WTC11 (cell line): ENCODE results near the gene SHROOM3. TPM values are rescaled to one million over a fixed set of nuclear protein-coding genes. Genes with fewer than 3 reads are reported as not detected.

Experiments
- ATAC-seq: fragments of 200-7000 bp; cut with Tn5 transposase; 2 replicates; pipeline ENCODE4 v1.10.0; 2021; ENCODE audit warnings: mild to moderate bottlenecking, moderate library complexity
- CTCF ChIA-PET: fragments of 300-600 bp; sonication (Branson Sonifier 250); formaldehyde crosslinking; loops from one replicate; lab custom pipeline; 2021; ENCODE audit warnings: antibody characterized with exemption; lab: Charles Lee
- POLR2A ChIA-PET: fragments of 350-600 bp; sonication (Branson Sonifier 250); formaldehyde crosslinking; loops from one replicate; lab custom pipeline; 2021; ENCODE audit warnings: antibody characterized with exemption; lab: Charles Lee
- DNase-seq: peaks from one replicate; pipeline ENCODE4 v3.0.0; 2021; ENCODE audit warnings: low spot score
- H3K27ac Mint-ChIP-seq: 2 replicates; pipeline ENCODE4 v1.8.0; 2021; ENCODE audit warnings: mixed read lengths
- H3K27me3 Mint-ChIP-seq: 2 replicates; pipeline ENCODE4 v1.8.0; 2021; ENCODE audit warnings: low read depth, mild to moderate bottlenecking, moderate library complexity, mixed read lengths
- H3K36me3 Mint-ChIP-seq: 2 replicates; pipeline ENCODE4 v1.8.0; 2021; ENCODE audit warnings: mixed read lengths
- H3K4me1 Mint-ChIP-seq: 2 replicates; pipeline ENCODE4 v1.8.0; 2022; ENCODE audit warnings: mixed read lengths
- H3K4me3 Mint-ChIP-seq: 2 replicates; pipeline ENCODE4 v1.8.0; 2021; ENCODE audit warnings: mild to moderate bottlenecking, moderate library complexity, mixed read lengths
- H3K9me3 Mint-ChIP-seq: 2 replicates; pipeline ENCODE4 v1.8.0; 2021; ENCODE audit warnings: mixed read lengths
- ATF1 ChIP-seq: sonication (generic); formaldehyde crosslinking; IDR thresholded peaks from 2 replicates; pipeline ENCODE4 v1.8.1; 2023; ENCODE audit warnings: mild to moderate bottlenecking, moderate library complexity, missing genetic modification reagents
- CREB1 ChIP-seq: sonication (generic); formaldehyde crosslinking; IDR thresholded peaks from 2 replicates; pipeline ENCODE4 v1.8.0; 2023; ENCODE audit warnings: mild to moderate bottlenecking, missing genetic modification reagents
- ETV6 ChIP-seq: sonication (generic); formaldehyde crosslinking; IDR thresholded peaks from 2 replicates; pipeline ENCODE4 v1.8.1; 2022; ENCODE audit warnings: mild to moderate bottlenecking, missing genetic modification reagents
- GRHL2 ChIP-seq: fragments of 250-450 bp; sonication (Bioruptor Pico); IDR thresholded peaks from 2 replicates; pipeline ENCODE4 v1.8.0; 2022; ENCODE audit warnings: mild to moderate bottlenecking, moderate library complexity; ENCODE audit not compliant: insufficient replicate concordance, severe bottlenecking
- IRF2 ChIP-seq: sonication (generic); formaldehyde crosslinking; IDR thresholded peaks from 2 replicates; pipeline ENCODE4 v1.8.0; 2022; ENCODE audit warnings: low read depth, missing genetic modification reagents, borderline replicate concordance
- KAT7 ChIP-seq: sonication (generic); formaldehyde crosslinking; IDR thresholded peaks from 2 replicates; pipeline ENCODE4 v1.8.1; 2023; ENCODE audit warnings: missing genetic modification reagents, mild to moderate bottlenecking, borderline replicate concordance
- NR2C2 ChIP-seq: sonication (generic); formaldehyde crosslinking; IDR thresholded peaks from 2 replicates; pipeline ENCODE4 v1.8.0; 2022; ENCODE audit warnings: mild to moderate bottlenecking, missing genetic modification reagents
- NR3C1 ChIP-seq: sonication (generic); formaldehyde crosslinking; conservative IDR thresholded peaks from 2 replicates; pipeline ENCODE4 v1.8.1; 2023; ENCODE audit warnings: low read depth, mild to moderate bottlenecking, missing genetic modification reagents
- SMAD3 ChIP-seq: sonication (generic); formaldehyde crosslinking; IDR thresholded peaks from 2 replicates; pipeline ENCODE4 v1.8.0; 2022; ENCODE audit warnings: missing genetic modification reagents, mild to moderate bottlenecking, borderline replicate concordance
- TP53 ChIP-seq: sonication (generic); formaldehyde crosslinking; IDR thresholded peaks from 2 replicates; pipeline ENCODE4 v1.8.1; 2023; ENCODE audit warnings: mild to moderate bottlenecking, missing genetic modification reagents
- ZBTB21 ChIP-seq: sonication (generic); formaldehyde crosslinking; IDR thresholded peaks from 2 replicates; pipeline ENCODE4 v1.8.1; 2023; ENCODE audit warnings: mild to moderate bottlenecking, missing genetic modification reagents, borderline replicate concordance
- ZNF317 ChIP-seq: sonication (generic); formaldehyde crosslinking; IDR thresholded peaks from 2 replicates; pipeline ENCODE4 v1.8.1; 2023; ENCODE audit warnings: low read depth, mild to moderate bottlenecking, moderate library complexity, missing genetic modification reagents, borderline replicate concordance
- total RNA-seq: library from RNA; stranded (reverse); gene quantifications from 3 replicates; pipeline ENCODE4 v1.2.3, GENCODE V29; 2021
- TF ChIP-seq, protein P1 (sequence below): sonication (generic); formaldehyde crosslinking; IDR thresholded peaks from 2 replicates; pipeline ENCODE4 v1.8.0; 2023; ENCODE audit warnings: mild to moderate bottlenecking, missing genetic modification reagents
- TF ChIP-seq, protein P2 (sequence below): fragments of 200-600 bp; IDR thresholded peaks from 2 replicates; pipeline ENCODE4 v1.8.0; 2022; ENCODE audit warnings: antibody characterized with exemption
- TF ChIP-seq, protein P3 (sequence below): sonication (generic); formaldehyde crosslinking; IDR thresholded peaks from 2 replicates; pipeline ENCODE4 v1.8.1; 2023; ENCODE audit warnings: mild to moderate bottlenecking, missing genetic modification reagents, borderline replicate concordance

SHROOM3 gene
- total RNA-seq, 1 experiment from 2014 or later: 71.9 TPM

DNA sequence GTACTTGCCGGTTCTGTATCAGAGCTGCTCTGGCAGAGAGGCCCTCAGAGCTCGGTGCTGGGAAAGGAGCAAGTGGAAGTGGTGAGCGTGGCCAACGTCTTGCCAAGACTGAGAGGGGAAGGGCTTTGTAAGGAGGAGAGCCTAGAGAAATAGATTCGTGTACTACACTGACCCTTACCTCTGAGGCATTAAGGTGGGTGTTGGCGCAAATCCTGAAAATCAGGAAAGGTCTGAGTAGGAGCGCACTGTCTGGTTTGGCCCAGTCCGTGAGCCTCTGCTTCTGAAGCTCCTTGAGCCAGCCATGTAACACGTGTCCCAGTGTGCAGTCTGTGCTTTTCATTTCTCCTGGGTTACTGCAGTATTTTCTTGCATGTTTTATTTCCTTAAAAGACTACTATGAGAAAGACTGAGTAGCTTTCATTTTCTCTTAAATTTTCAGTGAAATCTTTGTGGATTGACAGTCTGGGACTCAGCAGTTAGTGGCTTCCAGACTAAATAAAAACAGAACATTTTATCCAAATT lies 322.4 kb downstream of the SHROOM3 start:
- CTCF ChIA-PET: interaction anchor here (0.6 to 2.4 kb wide), 46 partner anchors 8 to 707 kb away, joined by 3 to 15 read pairs (median 4); partner anchors contain the start of gene SHROOM3
- Mint-ChIP-seq H3K27ac (peak overlapping the region; percentile 85), H3K9me3 (no peaks in the 10 kb centered on the region), H3K4me1 (peaks cover 2% of the 10 kb centered on the region; the same call in 1 of the 2 replicates), H3K36me3 (peaks cover 62% of the 10 kb centered on the region), H3K27me3 (no peaks in the 10 kb centered on the region), H3K4me3 (no peak overlapping the region)
- TF ChIP-seq ATF1 (CRISPR knock-in tag): no peak
- TF ChIP-seq GRHL2 (CRISPR knock-in tag): no peak
- TF ChIP-seq SMAD3 (CRISPR knock-in tag): no peak
- TF ChIP-seq CREB1 (CRISPR knock-in tag): no peak
- TF ChIP-seq, protein P1, sequence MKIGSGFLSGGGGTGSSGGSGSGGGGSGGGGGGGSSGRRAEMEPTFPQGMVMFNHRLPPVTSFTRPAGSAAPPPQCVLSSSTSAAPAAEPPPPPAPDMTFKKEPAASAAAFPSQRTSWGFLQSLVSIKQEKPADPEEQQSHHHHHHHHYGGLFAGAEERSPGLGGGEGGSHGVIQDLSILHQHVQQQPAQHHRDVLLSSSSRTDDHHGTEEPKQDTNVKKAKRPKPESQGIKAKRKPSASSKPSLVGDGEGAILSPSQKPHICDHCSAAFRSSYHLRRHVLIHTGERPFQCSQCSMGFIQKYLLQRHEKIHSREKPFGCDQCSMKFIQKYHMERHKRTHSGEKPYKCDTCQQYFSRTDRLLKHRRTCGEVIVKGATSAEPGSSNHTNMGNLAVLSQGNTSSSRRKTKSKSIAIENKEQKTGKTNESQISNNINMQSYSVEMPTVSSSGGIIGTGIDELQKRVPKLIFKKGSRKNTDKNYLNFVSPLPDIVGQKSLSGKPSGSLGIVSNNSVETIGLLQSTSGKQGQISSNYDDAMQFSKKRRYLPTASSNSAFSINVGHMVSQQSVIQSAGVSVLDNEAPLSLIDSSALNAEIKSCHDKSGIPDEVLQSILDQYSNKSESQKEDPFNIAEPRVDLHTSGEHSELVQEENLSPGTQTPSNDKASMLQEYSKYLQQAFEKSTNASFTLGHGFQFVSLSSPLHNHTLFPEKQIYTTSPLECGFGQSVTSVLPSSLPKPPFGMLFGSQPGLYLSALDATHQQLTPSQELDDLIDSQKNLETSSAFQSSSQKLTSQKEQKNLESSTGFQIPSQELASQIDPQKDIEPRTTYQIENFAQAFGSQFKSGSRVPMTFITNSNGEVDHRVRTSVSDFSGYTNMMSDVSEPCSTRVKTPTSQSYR (CRISPR knock-in tag): no peak
- no peak for TF ChIP-seq NR2C2
- no peak for TF ChIP-seq ETV6 (CRISPR knock-in tag)
- ATAC-seq (no peak), DNase-seq (no peak)
- POLR2A ChIA-PET: interaction anchor here (0.6 to 1.0 kb wide), 4 partner anchors 61 to 327 kb away, joined by 3 to 8 read pairs (median 3); no protein-coding TSS in a partner anchor

DNA sequence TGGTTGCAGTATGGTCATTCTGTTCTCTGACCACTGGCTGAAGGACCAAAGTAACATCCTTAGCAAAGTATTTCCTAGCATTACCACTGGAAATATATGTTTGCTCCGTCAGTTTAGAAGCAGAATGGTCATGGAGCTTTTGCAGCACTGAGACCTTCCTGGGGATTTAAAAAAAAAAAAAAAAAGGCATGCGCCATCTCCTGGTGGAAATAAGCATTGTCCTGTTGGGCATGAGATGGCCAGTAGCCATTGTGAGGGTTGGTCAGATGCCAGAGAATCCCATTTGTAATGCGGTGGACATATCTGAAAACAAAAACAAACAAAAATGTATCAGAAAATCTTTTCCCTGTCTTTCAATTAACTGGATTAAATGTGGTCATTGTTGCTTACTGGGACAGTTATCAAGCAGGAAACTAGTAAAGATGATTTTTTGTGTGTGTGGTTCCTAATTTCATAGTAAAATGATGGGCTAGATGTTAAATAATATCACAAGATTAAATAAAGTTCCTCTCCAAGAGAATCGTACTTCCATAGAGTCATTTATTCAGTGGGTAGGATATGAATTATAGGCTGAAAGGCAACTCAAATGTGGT lies 323.4 kb downstream of the SHROOM3 start:
- DNase-seq: no peak
- H3K9me3 Mint-ChIP-seq: no peaks in the 10 kb centered on the region
- peaks cover 2% of the 10 kb centered on the region; the same call in 1 of the 2 replicates for H3K4me1 Mint-ChIP-seq
- TF ChIP-seq, protein P2, sequence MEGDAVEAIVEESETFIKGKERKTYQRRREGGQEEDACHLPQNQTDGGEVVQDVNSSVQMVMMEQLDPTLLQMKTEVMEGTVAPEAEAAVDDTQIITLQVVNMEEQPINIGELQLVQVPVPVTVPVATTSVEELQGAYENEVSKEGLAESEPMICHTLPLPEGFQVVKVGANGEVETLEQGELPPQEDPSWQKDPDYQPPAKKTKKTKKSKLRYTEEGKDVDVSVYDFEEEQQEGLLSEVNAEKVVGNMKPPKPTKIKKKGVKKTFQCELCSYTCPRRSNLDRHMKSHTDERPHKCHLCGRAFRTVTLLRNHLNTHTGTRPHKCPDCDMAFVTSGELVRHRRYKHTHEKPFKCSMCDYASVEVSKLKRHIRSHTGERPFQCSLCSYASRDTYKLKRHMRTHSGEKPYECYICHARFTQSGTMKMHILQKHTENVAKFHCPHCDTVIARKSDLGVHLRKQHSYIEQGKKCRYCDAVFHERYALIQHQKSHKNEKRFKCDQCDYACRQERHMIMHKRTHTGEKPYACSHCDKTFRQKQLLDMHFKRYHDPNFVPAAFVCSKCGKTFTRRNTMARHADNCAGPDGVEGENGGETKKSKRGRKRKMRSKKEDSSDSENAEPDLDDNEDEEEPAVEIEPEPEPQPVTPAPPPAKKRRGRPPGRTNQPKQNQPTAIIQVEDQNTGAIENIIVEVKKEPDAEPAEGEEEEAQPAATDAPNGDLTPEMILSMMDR: peak; percentile 63
- no peak for TF ChIP-seq ZBTB21 (CRISPR knock-in tag)
- H3K27me3 Mint-ChIP-seq: no peaks in the 10 kb centered on the region
- peak overlapping the region; percentile 16 for H3K27ac Mint-ChIP-seq
- peak; percentile 87 for ATAC-seq
- ChIA-PET CTCF (interaction anchor here (0.6 to 2.4 kb wide), 46 partner anchors 8 to 708 kb away, joined by 3 to 15 read pairs (median 4); partner anchors contain the start of gene SHROOM3), POLR2A (interaction anchor here (0.8 kb wide), 1 partner anchor 240 kb away, joined by 3 read pairs; no protein-coding TSS in a partner anchor)
- H3K4me3 Mint-ChIP-seq: no peak overlapping the region
- peaks cover 67% of the 10 kb centered on the region for H3K36me3 Mint-ChIP-seq

DNA sequence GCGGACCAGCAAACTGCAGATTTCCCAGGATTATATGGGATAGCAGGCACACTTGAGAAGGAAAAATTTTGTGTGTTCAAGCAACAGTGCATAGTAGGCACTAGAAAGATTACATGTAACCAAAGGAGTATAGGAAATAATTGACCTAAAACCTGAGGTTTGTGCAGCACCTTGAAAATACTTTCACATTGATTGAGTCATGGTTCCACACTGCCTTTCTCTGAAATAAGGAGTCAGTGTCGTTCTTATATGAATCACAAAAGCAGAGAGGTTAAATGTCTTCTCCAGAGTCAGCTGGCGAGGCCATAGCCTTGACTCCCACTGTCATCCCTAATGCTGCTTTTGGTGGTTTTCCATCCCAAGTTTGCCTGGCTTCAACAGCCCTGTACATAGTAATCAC lies 324.0 kb downstream of the SHROOM3 start:
- DNase-seq: no peak
- CTCF ChIA-PET: no interaction called here
- H3K4me1 Mint-ChIP-seq: peaks cover 2% of the 10 kb centered on the region; the same call in 1 of the 2 replicates

More for the DNA sequence above, 324.0 kb downstream of the SHROOM3 start:
- POLR2A ChIA-PET: no interaction called here
- TF ChIP-seq NR3C1 (CRISPR knock-in tag) (no peak), TP53 (CRISPR knock-in tag) (no peak), ZNF317 (no peak), KAT7 (CRISPR knock-in tag) (no peak), IRF2 (CRISPR knock-in tag) (no peak)
- TF ChIP-seq, protein P3, sequence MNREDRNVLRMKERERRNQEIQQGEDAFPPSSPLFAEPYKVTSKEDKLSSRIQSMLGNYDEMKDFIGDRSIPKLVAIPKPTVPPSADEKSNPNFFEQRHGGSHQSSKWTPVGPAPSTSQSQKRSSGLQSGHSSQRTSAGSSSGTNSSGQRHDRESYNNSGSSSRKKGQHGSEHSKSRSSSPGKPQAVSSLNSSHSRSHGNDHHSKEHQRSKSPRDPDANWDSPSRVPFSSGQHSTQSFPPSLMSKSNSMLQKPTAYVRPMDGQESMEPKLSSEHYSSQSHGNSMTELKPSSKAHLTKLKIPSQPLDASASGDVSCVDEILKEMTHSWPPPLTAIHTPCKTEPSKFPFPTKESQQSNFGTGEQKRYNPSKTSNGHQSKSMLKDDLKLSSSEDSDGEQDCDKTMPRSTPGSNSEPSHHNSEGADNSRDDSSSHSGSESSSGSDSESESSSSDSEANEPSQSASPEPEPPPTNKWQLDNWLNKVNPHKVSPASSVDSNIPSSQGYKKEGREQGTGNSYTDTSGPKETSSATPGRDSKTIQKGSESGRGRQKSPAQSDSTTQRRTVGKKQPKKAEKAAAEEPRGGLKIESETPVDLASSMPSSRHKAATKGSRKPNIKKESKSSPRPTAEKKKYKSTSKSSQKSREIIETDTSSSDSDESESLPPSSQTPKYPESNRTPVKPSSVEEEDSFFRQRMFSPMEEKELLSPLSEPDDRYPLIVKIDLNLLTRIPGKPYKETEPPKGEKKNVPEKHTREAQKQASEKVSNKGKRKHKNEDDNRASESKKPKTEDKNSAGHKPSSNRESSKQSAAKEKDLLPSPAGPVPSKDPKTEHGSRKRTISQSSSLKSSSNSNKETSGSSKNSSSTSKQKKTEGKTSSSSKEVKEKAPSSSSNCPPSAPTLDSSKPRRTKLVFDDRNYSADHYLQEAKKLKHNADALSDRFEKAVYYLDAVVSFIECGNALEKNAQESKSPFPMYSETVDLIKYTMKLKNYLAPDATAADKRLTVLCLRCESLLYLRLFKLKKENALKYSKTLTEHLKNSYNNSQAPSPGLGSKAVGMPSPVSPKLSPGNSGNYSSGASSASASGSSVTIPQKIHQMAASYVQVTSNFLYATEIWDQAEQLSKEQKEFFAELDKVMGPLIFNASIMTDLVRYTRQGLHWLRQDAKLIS (CRISPR knock-in tag): no peak
- Mint-ChIP-seq H3K27me3 (no peaks in the 10 kb centered on the region), H3K9me3 (no peaks in the 10 kb centered on the region), H3K4me3 (no peak overlapping the region), H3K27ac (peak overlapping the region; percentile 57; the same call in 1 of the 2 replicates), H3K36me3 (peaks cover 69% of the 10 kb centered on the region)
- no peak for ATAC-seq
